GM23248 (cell line): ENCODE measurements around the gene SH3PXD2A.

Experiments
- EZH2 ChIP-seq: fragments of 200-600 bp; sonication (generic); IDR thresholded peaks from 2 replicates; pipeline ENCODE4 v1.6.1; 2018; ENCODE audit warnings: antibody characterized with exemption, mild to moderate bottlenecking; ENCODE audit not compliant: insufficient read depth, poor library complexity, severe bottlenecking
- EZH2phosphoT487 ChIP-seq: fragments of 200-600 bp; sonication (generic); IDR thresholded peaks from 2 replicates; pipeline ENCODE4 v1.6.1; 2018; ENCODE audit warnings: antibody characterized with exemption, moderate library complexity, mild to moderate bottlenecking, low read depth; ENCODE audit not compliant: insufficient read depth

DNA sequence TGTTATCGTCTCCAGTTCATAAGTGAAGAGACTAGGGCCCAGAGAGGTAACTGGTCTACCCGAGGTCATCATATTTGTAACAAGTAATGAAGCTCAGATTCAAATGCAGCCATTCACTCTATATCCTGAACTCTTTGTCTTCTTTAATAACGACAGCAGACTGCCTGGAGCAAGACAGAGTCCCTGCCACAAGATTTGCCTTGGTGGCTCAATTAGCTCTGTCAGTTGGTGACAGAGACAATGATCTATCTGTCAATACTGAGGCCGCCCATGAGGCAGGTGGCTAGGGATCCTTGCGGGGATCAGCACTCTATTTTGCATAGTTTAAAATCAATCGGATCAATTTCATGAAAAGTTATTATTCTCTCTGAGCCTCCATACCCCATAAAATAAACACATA, 43.9 kb downstream of the SH3PXD2A start:
- TF ChIP-seq EZH2 (no peak), EZH2phosphoT487 (no peak)
